ENCODE results near the gene ECE1. TPM values are rescaled to one million over a fixed set of nuclear protein-coding genes. Genes with fewer than 3 reads are reported as not detected.

The ECE1 gene
- polyA plus RNA-seq, 3 donors = 10.6 to 42.4 (median 23.3) TPM

DNA sequence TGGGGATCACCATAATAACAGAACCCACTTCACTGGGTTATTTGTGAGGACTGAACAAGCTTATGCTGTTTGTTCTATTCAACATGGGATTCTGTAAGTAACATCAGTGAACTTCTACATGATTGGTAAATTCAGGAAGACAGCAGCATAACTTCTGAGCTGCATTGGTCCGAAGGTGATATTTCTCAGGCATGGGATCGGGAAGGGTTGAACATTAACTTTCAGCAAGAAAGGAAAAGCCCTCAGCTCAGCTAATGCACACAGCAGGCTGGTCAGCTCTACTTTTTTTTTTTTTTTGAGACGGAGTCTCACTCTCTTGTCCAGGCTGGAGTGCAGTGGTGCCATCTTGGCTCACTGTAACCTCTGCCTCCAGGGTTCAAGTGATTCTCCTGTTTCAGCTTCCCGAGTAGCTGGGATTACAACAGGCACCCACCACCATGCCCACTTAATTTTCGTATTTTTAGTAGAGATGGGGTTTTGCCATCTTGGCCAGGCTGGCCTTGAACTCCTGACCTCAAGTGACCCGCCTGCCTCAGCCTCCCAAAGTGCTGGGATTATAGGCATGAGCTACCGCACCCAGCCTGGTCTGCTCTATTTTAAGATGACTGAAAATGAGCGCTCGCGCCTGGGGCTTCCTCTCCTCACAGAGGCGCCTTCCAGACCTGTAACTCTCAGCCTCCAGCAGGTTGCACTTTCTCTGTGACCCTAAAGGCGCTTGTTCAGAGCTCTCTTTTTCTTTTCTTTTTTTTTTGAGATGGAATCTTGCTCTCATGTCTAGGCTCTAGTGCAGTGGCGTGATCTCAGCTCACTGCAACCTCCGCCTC is 42.2 kb downstream of the ECE1 start:
- H3K9ac ChIP-seq (ENCODE audit: insufficient read depth, low read length, poor library complexity, severe bottlenecking) = no peak overlapping the region
- no peak overlapping the region for H3K27ac ChIP-seq (ENCODE audit: low read depth in 1 of 2, low read length in 2 of 2)
- Mint-ChIP-seq H3K27ac (no peak overlapping the region), H3K9me3 (peaks cover 0 to 6% (median 4%) of the 10 kb centered on the region in 7 donors), H3K36me3 (peaks cover 71 to 96% of the 10 kb centered on the region in 2 donors), H3K4me3 (no peak overlapping the region), H3K4me1 (no peaks in the 10 kb centered on the region), H3K27me3 (ENCODE audit: low read depth in 3 of 3) (peaks cover 2 to 27% (median 24%) of the 10 kb centered on the region in 3 donors)
- peaks cover 0 to 5% of the 10 kb centered on the region in 2 donors for H3K27me3 ChIP-seq (ENCODE audit: control insufficient read depth in 2 of 2, insufficient read depth in 2 of 2, low read length in 2 of 2)
- H3K9me3 ChIP-seq (replicated peaks in 1 of 2; ENCODE audit: control insufficient read depth in 1 of 2, insufficient read depth in 1 of 2, low read length in 2 of 2) = no peaks in the 10 kb centered on the region
- intact Hi-C loops (cut with micrococcal nuclease) = loop anchor here in 1 of 2 donors (5.0 kb wide), 1 partner anchor 104 kb away; no protein-coding TSS in a partner anchor
- H3K36me3 ChIP-seq (replicated peaks in 1 of 2; ENCODE audit: control insufficient read depth in 1 of 2, insufficient read depth in 2 of 2, low read length in 2 of 2) = peaks cover 32 to 61% of the 10 kb centered on the region in 2 donors
- TF ChIP-seq, protein P1, sequence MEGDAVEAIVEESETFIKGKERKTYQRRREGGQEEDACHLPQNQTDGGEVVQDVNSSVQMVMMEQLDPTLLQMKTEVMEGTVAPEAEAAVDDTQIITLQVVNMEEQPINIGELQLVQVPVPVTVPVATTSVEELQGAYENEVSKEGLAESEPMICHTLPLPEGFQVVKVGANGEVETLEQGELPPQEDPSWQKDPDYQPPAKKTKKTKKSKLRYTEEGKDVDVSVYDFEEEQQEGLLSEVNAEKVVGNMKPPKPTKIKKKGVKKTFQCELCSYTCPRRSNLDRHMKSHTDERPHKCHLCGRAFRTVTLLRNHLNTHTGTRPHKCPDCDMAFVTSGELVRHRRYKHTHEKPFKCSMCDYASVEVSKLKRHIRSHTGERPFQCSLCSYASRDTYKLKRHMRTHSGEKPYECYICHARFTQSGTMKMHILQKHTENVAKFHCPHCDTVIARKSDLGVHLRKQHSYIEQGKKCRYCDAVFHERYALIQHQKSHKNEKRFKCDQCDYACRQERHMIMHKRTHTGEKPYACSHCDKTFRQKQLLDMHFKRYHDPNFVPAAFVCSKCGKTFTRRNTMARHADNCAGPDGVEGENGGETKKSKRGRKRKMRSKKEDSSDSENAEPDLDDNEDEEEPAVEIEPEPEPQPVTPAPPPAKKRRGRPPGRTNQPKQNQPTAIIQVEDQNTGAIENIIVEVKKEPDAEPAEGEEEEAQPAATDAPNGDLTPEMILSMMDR (IDR thresholded peaks at IDR 0.05) = no peak
- peaks cover 56% of the 10 kb centered on the region for H4K20me1 ChIP-seq (ENCODE audit: insufficient read depth, low read length)
- H3K4me3 ChIP-seq (replicated peaks in 1 of 3; ENCODE audit: low read depth in 2 of 3, low read length in 3 of 3) = no peak overlapping the region
- WGBS (ENCODE audit: insufficient coverage) = 94% methylated on average over 7 of the region's 14 CpGs
- no peaks in the 10 kb centered on the region for H3K79me2 ChIP-seq (ENCODE audit: insufficient read depth, low read length)
- H3K4me2 ChIP-seq (replicated peaks; ENCODE audit: extremely low read depth, low read length, poor library complexity, severe bottlenecking) = no peak overlapping the region
- no peak overlapping the region for H2AFZ ChIP-seq (ENCODE audit: insufficient read depth, low read depth, low read length, poor library complexity, severe bottlenecking)
- DNase-seq = no peak
- H3K4me1 ChIP-seq (ENCODE audit: control insufficient read depth in 1 of 2, insufficient read depth in 2 of 2, low read length in 2 of 2) = no peaks in the 10 kb centered on the region

DNA sequence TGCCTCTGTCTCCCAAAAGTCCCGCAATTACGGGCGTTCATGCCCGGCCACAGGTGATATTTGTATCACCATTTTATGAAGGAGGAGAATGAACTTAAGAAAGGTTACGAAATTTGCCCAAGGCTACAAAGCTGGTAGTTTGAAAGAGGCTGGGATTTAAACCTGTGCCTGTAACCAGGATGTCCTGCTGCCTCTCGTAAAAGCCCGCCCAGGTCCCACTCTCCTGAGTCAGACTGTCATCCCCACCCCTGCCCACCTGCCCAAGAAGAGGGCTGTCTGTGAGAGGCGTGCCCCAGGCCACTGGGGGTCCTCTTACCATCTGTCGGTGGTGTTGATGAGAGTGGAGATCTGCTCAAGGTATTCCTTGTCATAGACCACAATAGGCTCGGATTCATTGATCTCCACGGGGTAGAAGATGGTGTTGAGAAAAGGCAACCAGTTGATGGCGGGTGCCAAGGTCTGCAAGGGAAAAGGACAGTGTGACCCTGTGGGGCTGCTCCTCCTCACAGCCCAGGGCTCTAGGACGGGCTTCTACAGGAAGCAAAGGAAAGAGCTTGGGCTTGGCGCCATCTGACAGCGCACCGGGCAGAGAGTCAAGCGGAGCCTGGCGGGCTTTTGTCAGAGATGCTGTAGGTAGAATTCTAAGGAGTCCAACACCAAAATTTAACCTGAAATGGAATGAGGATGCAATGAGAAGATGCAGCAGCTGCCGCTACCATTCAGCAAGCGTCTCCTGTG is 43.2 kb downstream of the ECE1 start:
- Mint-ChIP-seq H3K4me3 (no peak overlapping the region), H3K9me3 (peaks cover 0 to 6% (median 4%) of the 10 kb centered on the region in 7 donors), H3K27me3 (ENCODE audit: low read depth in 3 of 3) (peaks cover 2 to 24% (median 21%) of the 10 kb centered on the region in 3 donors), H3K4me1 (no peaks in the 10 kb centered on the region), H3K36me3 (peaks cover 71 to 97% of the 10 kb centered on the region in 2 donors), H3K27ac (no peak overlapping the region)
- Histone ChIP-seq H2AFZ (ENCODE audit: insufficient read depth, low read depth, low read length, poor library complexity, severe bottlenecking) (no peak overlapping the region), H3K9ac (ENCODE audit: insufficient read depth, low read length, poor library complexity, severe bottlenecking) (no peak overlapping the region), H3K27me3 (ENCODE audit: control insufficient read depth in 2 of 2, insufficient read depth in 2 of 2, low read length in 2 of 2) (peaks cover 0 to under 1% of the 10 kb centered on the region in 2 donors), H3K4me3 (replicated peaks in 1 of 3; ENCODE audit: low read depth in 2 of 3, low read length in 3 of 3) (no peak overlapping the region), H3K79me2 (ENCODE audit: insufficient read depth, low read length) (no peaks in the 10 kb centered on the region), H3K4me1 (ENCODE audit: control insufficient read depth in 1 of 2, insufficient read depth in 2 of 2, low read length in 2 of 2) (no peaks in the 10 kb centered on the region), H3K27ac (ENCODE audit: low read depth in 1 of 2, low read length in 2 of 2) (no peak overlapping the region), H3K4me2 (replicated peaks; ENCODE audit: extremely low read depth, low read length, poor library complexity, severe bottlenecking) (no peak overlapping the region), H3K36me3 (replicated peaks in 1 of 2; ENCODE audit: control insufficient read depth in 1 of 2, insufficient read depth in 2 of 2, low read length in 2 of 2) (peaks cover 33 to 64% of the 10 kb centered on the region in 2 donors), H3K9me3 (replicated peaks in 1 of 2; ENCODE audit: control insufficient read depth in 1 of 2, insufficient read depth in 1 of 2, low read length in 2 of 2) (no peaks in the 10 kb centered on the region), H4K20me1 (ENCODE audit: insufficient read depth, low read length) (peaks cover 51% of the 10 kb centered on the region)
- TF ChIP-seq, protein P1 (IDR thresholded peaks at IDR 0.05) = no peak
- DNase-seq = no peak
- intact Hi-C loops (cut with micrococcal nuclease) = loop anchor here in 1 of 2 donors (5.0 kb wide), 1 partner anchor 105 kb away; no protein-coding TSS in a partner anchor
- WGBS (ENCODE audit: insufficient coverage) = 90% methylated on average over 14 of the region's 20 CpGs
